MM.1S (cell line): ENCODE measurements around the gene DHX35.

Experiments used
- DNase-seq: peaks from one replicate; pipeline ENCODE4 v3.0.0-alpha.2; 2015
- H2AFZ ChIP-seq: fragments of 300-600 bp; sonication (generic); 2 replicates; pipeline ENCODE4 v1.6.0; 2016; ENCODE audit warnings: antibody characterized with exemption, low read length
- H3F3A ChIP-seq: fragments of 300-600 bp; sonication (generic); 2 replicates; pipeline ENCODE4 v1.6.1; 2016; ENCODE audit warnings: mild to moderate bottlenecking, antibody characterized with exemption, low read length, moderate library complexity, mixed read lengths; ENCODE audit not compliant: insufficient read depth
- H3K27ac ChIP-seq: fragments of 300-600 bp; sonication (generic); 2 replicates; pipeline ENCODE4 v1.5.1; 2016; ENCODE audit warnings: mild to moderate bottlenecking, low read length
- H3K27me3 ChIP-seq: fragments of 300-600 bp; sonication (generic); replicated peaks from 2 replicates; pipeline ENCODE4 v1.6.0; 2016; ENCODE audit warnings: low read length; ENCODE audit not compliant: insufficient read depth
- H3K36me3 ChIP-seq: fragments of 300-600 bp; sonication (generic); replicated peaks from 2 replicates; pipeline ENCODE4 v1.6.1; 2016; ENCODE audit warnings: mild to moderate bottlenecking, low read length, mixed read lengths; ENCODE audit not compliant: insufficient read depth
- H3K4me1 ChIP-seq: fragments of 300-600 bp; sonication (generic); 2 replicates; pipeline ENCODE4 v1.6.1; 2016; ENCODE audit warnings: low read length, mixed read lengths
- H3K4me2 ChIP-seq: fragments of 300-600 bp; sonication (generic); 2 replicates; pipeline ENCODE4 v1.6.0; 2016; ENCODE audit warnings: low read depth, low read length
- H3K4me3 ChIP-seq: fragments of 300-600 bp; sonication (generic); 2 replicates; pipeline ENCODE4 v1.5.1; 2016; ENCODE audit warnings: low read length, mixed read lengths
- H3K79me2 ChIP-seq: fragments of 300-600 bp; sonication (generic); 2 replicates; pipeline ENCODE4 v1.6.1; 2016; ENCODE audit warnings: mixed run types, low read length, mixed read lengths
- H3K9ac ChIP-seq: fragments of 300-600 bp; sonication (generic); 2 replicates; pipeline ENCODE4 v1.6.1; 2016; ENCODE audit warnings: low read length, mixed read lengths
- H3K9me2 ChIP-seq: fragments of 300-600 bp; sonication (generic); replicated peaks from 2 replicates; pipeline ENCODE4 v1.6.1; 2016; ENCODE audit warnings: mild to moderate bottlenecking, low read length, mixed read lengths; ENCODE audit not compliant: insufficient read depth
- H3K9me3 ChIP-seq: fragments of 300-600 bp; sonication (generic); replicated peaks from 2 replicates; pipeline ENCODE4 v1.6.1; 2016; ENCODE audit warnings: mild to moderate bottlenecking, low read length, mixed read lengths; ENCODE audit not compliant: insufficient read depth
- H4K20me1 ChIP-seq: fragments of 300-600 bp; sonication (generic); 2 replicates; pipeline ENCODE4 v1.6.1; 2016; ENCODE audit warnings: mild to moderate bottlenecking, low read length, moderate library complexity, mixed read lengths; ENCODE audit not compliant: insufficient read depth
- EZH2 ChIP-seq: fragments of 300-600 bp; sonication (generic); optimal IDR thresholded peaks from 2 replicates; pipeline ENCODE3; 2017; ENCODE audit warnings: low read depth, mild to moderate bottlenecking, antibody characterized with exemption, low read length, mixed read lengths
- EZH2phosphoT487 ChIP-seq: fragments of 300-600 bp; sonication (generic); IDR thresholded peaks from 2 replicates; pipeline ENCODE4 v1.6.1; 2018; ENCODE audit warnings: antibody characterized with exemption, low read length
- TF ChIP-seq, protein P1 (sequence below): fragments of 300-600 bp; sonication (generic); IDR thresholded peaks from 2 replicates; pipeline ENCODE4 v1.5.1; 2016; ENCODE audit warnings: antibody characterized with exemption, low read length, mixed read lengths

The DHX35 gene

GRCh38 chr20:38918172-38918571 lies 44.0 kb upstream of the DHX35 start:
- Histone ChIP-seq H3K9ac (no peak overlapping the region), H3K9me3 (no peaks in the 10 kb centered on the region), H3K4me1 (no peaks in the 10 kb centered on the region), H3K27me3 (no peaks in the 10 kb centered on the region), H4K20me1 (no peaks in the 10 kb centered on the region), H3K9me2 (no peaks in the 10 kb centered on the region), H3K4me2 (no peak overlapping the region), H3F3A (no peaks in the 10 kb centered on the region; the same call in 1 of the 2 replicates), H3K36me3 (peaks cover 14% of the 10 kb centered on the region), H3K79me2 (0 out of 2 replicates have a peak, but pooled peaks cover 2% of the 10 kb centered on the region), H2AFZ (no peak overlapping the region), H3K27ac (no peak overlapping the region), H3K4me3 (no peak overlapping the region)
- TF ChIP-seq, protein P1, sequence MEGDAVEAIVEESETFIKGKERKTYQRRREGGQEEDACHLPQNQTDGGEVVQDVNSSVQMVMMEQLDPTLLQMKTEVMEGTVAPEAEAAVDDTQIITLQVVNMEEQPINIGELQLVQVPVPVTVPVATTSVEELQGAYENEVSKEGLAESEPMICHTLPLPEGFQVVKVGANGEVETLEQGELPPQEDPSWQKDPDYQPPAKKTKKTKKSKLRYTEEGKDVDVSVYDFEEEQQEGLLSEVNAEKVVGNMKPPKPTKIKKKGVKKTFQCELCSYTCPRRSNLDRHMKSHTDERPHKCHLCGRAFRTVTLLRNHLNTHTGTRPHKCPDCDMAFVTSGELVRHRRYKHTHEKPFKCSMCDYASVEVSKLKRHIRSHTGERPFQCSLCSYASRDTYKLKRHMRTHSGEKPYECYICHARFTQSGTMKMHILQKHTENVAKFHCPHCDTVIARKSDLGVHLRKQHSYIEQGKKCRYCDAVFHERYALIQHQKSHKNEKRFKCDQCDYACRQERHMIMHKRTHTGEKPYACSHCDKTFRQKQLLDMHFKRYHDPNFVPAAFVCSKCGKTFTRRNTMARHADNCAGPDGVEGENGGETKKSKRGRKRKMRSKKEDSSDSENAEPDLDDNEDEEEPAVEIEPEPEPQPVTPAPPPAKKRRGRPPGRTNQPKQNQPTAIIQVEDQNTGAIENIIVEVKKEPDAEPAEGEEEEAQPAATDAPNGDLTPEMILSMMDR, result no peak
- TF ChIP-seq EZH2phosphoT487 (no peak), EZH2 (no peak)
- DNase-seq, result no peak

DNA sequence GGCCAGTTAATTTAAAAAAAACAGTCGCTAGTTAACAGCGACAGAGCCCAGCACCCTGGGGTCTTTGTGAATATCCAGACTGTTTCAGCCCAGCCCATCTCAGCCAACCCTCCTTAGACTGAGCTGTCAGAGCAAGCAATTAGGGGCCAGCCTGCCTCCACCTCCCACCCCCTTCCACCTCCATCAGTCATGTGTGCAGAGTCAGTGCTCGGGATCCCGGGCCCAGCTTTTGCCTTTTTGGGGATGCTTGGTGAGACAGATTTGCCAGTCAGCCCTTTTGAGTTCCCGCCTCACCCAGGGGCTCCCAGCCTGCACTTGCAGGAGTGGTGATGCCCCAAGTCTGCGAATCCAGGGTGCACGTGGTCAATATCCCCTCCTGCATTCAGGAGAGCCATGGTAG lies 42.5 kb upstream of the DHX35 start:
- Histone ChIP-seq H3K4me1 (no peaks in the 10 kb centered on the region), H2AFZ (no peak overlapping the region), H3K9me3 (no peaks in the 10 kb centered on the region), H3F3A (peaks cover 5% of the 10 kb centered on the region; the same call in 1 of the 2 replicates), H3K4me3 (no peak overlapping the region), H3K27ac (no peak overlapping the region), H3K9ac (no peak overlapping the region), H3K79me2 (0 out of 2 replicates have a peak, but pooled peaks cover 2% of the 10 kb centered on the region), H3K27me3 (no peaks in the 10 kb centered on the region), H3K4me2 (no peak overlapping the region), H3K36me3 (peaks cover 14% of the 10 kb centered on the region), H4K20me1 (no peaks in the 10 kb centered on the region), H3K9me2 (no peaks in the 10 kb centered on the region)
- DNase-seq, result no peak
- TF ChIP-seq EZH2 (no peak), EZH2phosphoT487 (no peak)
- TF ChIP-seq, protein P1, result no peak

- DNase-seq, result no peak
- Histone ChIP-seq H3K27me3 (no peaks in the 10 kb centered on the region), H3F3A (peaks cover 11% of the 10 kb centered on the region), H3K4me3 (no peak overlapping the region), H4K20me1 (no peaks in the 10 kb centered on the region), H3K4me2 (no peak overlapping the region), H3K4me1 (no peaks in the 10 kb centered on the region), H3K9me2 (no peaks in the 10 kb centered on the region), H3K9ac (no peak overlapping the region), H2AFZ (no peak overlapping the region), H3K27ac (no peak overlapping the region), H3K9me3 (no peaks in the 10 kb centered on the region), H3K79me2 (0 out of 2 replicates have a peak, but pooled peaks cover 2% of the 10 kb centered on the region), H3K36me3 (peaks cover 14% of the 10 kb centered on the region)
- TF ChIP-seq, protein P1, result no peak
- TF ChIP-seq EZH2 (no peak), EZH2phosphoT487 (no peak)
Measured at GRCh38 chr20:38920411-38920810, 41.7 kb upstream of the DHX35 start.
